SK-N-SH treated with all-trans-retinoic acid at 6 μM for 48 hours (cell line): ENCODE data around the gene KRTAP9-1.

Experiments used
- ESRRG ChIP-seq: fragments of 250-450 bp; sonication (Bioruptor Pico); IDR thresholded peaks from 2 replicates; pipeline ENCODE4 v1.6.1; 2021; ENCODE audit warnings: mild to moderate bottlenecking
- ZFP3 ChIP-seq: fragments of 250-450 bp; sonication (Bioruptor Pico); IDR thresholded peaks from 2 replicates; pipeline ENCODE4 v1.5.0; 2020; ENCODE audit warnings: mild to moderate bottlenecking, moderate library complexity
- ZFP30 ChIP-seq: fragments of 450-650 bp; formaldehyde crosslinking; IDR thresholded peaks from 2 replicates; pipeline ENCODE4 v1.5.0; 2022; ENCODE audit warnings: mild to moderate bottlenecking, moderate library complexity

GRCh38 chr17:41140360-41141131 lies 49.1 kb upstream of the KRTAP9-1 start, which contains the start of gene KRTAP4-6:
- TF ChIP-seq ESRRG (CRISPR knock-in tag) (no peak), ZFP30 (no peak), ZFP3 (no peak)
